Left lung (tissue), 14 donors: ENCODE measurements around the gene SERP1. TPM values are rescaled to one million over a fixed set of nuclear protein-coding genes. Genes with fewer than 3 reads are reported as not detected.

Experiments used
- ATAC-seq: fragments of 200-7000 bp; cut with Tn5 transposase; one replicate; pipeline ENCODE4 v1.9.1; 2020; ENCODE audit warnings: moderate library complexity
- DNase-seq, 4 donors: peaks; one replicate each; pipeline ENCODE4 v3.0.0-alpha.2; 2013 to 2020
- H3K27ac ChIP-seq, 2 donors: fragments of 200-600 bp; sonication (generic) in 1 of 2; one replicate each; pipeline versions ENCODE4 v1.5.0 to v1.8.0; 2020 to 2021
- H3K27me3 ChIP-seq, 2 donors: fragments of 200-600 bp; sonication (generic) in 1 of 2; one replicate each; pipeline versions ENCODE4 v1.5.0 to v1.8.0; 2020 to 2021
- H3K36me3 ChIP-seq, 2 donors: fragments of 200-600 bp; sonication (generic) in 1 of 2; one replicate each; pipeline versions ENCODE4 v1.5.0 to v1.8.0; 2020 to 2021
- H3K4me1 ChIP-seq, 2 donors: fragments of 200-600 bp; one replicate each; pipeline ENCODE4 v1.8.0; 2021
- H3K4me3 ChIP-seq, 2 donors: fragments of 200-600 bp; sonication (generic) in 1 of 2; one replicate each; pipeline versions ENCODE4 v1.5.0 to v1.8.0; 2020 to 2021; ENCODE audit warnings: mild to moderate bottlenecking in 1 of 2
- H3K9me3 ChIP-seq, 2 donors: fragments of 200-600 bp; sonication (generic) in 1 of 2; one replicate each; pipeline versions ENCODE4 v1.5.0 to v1.8.0; 2020 to 2021
- CTCF ChIP-seq, 2 donors: fragments of 200-600 bp; sonication (generic) in 1 of 2; IDR thresholded peaks; one replicate each; pipeline versions ENCODE4 v1.5.0 to v1.8.0; 2021; ENCODE audit warnings: antibody characterized with exemption in 2 of 2
- intact Hi-C, 2 donors: fragments of 100-400 bp; cut with DNase I; formaldehyde crosslinking; loops; one replicate each; pipeline versions ENCODE4 v1.11.2 to v1.14.2; 2022
- long read RNA-seq, 12 donors: library from polyadenylated mRNA in 2 of 12; unstranded in 2 of 12; transcript quantifications; one replicate each; pipeline ENCODE4 v2.0.0 and lab custom pipeline, GENCODE V29; 2019 to 2026
- polyA plus RNA-seq, 6 donors: library from polyadenylated mRNA; unstranded; fragments of 120-200 nt; gene quantifications; one replicate each; pipeline ENCODE4 v1.2.1, GENCODE V29; 2013; ENCODE audit not compliant: insufficient read length in 6 of 6
- total RNA-seq, 2 donors: library from RNA; stranded (reverse); fragmentation: NEBNext Ultra II Directional; extraction: Animal tissue kit (Norgen Biotek cat#: 25700); gene quantifications; one replicate each; pipeline ENCODE4 v1.2.1, GENCODE V29; 2021
- donor health status: DM: no; HTN: yes; CAD: no.
- donor health status: DM: no; HTN: no; CAD: no.

The SERP1 gene
- 100 to 1,000 TPM; 138 to 155 TPM for total RNA-seq
- 100 to 1,000 TPM; 137 to 170 (median 150) TPM for polyA plus RNA-seq
- long read RNA-seq, donor 1, transcript SERP1-201 (3 exons, 3,171 nt): major isoform, 118 of 133 reads
- long read RNA-seq, donor 1, transcript SERP1-206 (2 exons, 1,596 nt): minor isoform, 6 of 133 reads
- long read RNA-seq, donor 1, partial matches to known transcripts: 6 of 133 reads
- long read RNA-seq, donor 1, other reads (novel, unspliced or antisense): 0 of 133 reads
- long read RNA-seq, donor 2, transcript SERP1-201 (3 exons, 3,171 nt): major isoform, 115 of 488 reads
- long read RNA-seq, donor 2, partial matches to known transcripts: 258 of 488 reads
- long read RNA-seq, donor 2, other reads (novel, unspliced or antisense): 109 of 488 reads
- long read RNA-seq, donor 3, transcript SERP1-201 (3 exons, 3,171 nt): major isoform, 81 of 193 reads
- long read RNA-seq, donor 3, partial matches to known transcripts: 84 of 193 reads
- long read RNA-seq, donor 3, other reads (novel, unspliced or antisense): 22 of 193 reads
- long read RNA-seq, donor 4, transcript SERP1-201 (3 exons, 3,171 nt): major isoform, 261 of 273 reads
- long read RNA-seq, donor 4, partial matches to known transcripts: 1 of 273 reads
- long read RNA-seq, donor 4, other reads (novel, unspliced or antisense): 8 of 273 reads
- long read RNA-seq, donor 5, transcript SERP1-206 (2 exons, 1,596 nt): minor isoform, 11 of 104 reads
- long read RNA-seq, donor 5, transcript SERP1-201 (3 exons, 3,171 nt): major isoform, 90 of 104 reads
- long read RNA-seq, donor 5, partial matches to known transcripts: 0 of 104 reads
- long read RNA-seq, donor 5, other reads (novel, unspliced or antisense): 0 of 104 reads
- long read RNA-seq, donor 6, transcript SERP1-201 (3 exons, 3,171 nt): major isoform, 109 of 133 reads
- long read RNA-seq, donor 6, partial matches to known transcripts: 14 of 133 reads
- long read RNA-seq, donor 6, other reads (novel, unspliced or antisense): 5 of 133 reads
- long read RNA-seq, donor 7, transcript SERP1-201 (3 exons, 3,171 nt): major isoform, 51 of 54 reads
- long read RNA-seq, donor 7, partial matches to known transcripts: 0 of 54 reads
- long read RNA-seq, donor 7, other reads (novel, unspliced or antisense): 0 of 54 reads
- long read RNA-seq, donor 8, transcript SERP1-201 (3 exons, 3,171 nt): major isoform, 75 of 81 reads
- long read RNA-seq, donor 8, partial matches to known transcripts: 0 of 81 reads
- long read RNA-seq, donor 8, other reads (novel, unspliced or antisense): 0 of 81 reads
- long read RNA-seq, donor 9: 0 reads
- long read RNA-seq, donor 10, transcript SERP1-201 (3 exons, 3,171 nt): major isoform, 266 of 269 reads
- long read RNA-seq, donor 10, partial matches to known transcripts: 1 of 269 reads
- long read RNA-seq, donor 10, other reads (novel, unspliced or antisense): 1 of 269 reads
- long read RNA-seq, donor 11, transcript SERP1-201 (3 exons, 3,171 nt): major isoform, 63 of 565 reads
- long read RNA-seq, donor 11, transcript SERP1-206 (2 exons, 1,596 nt): minor isoform, 5 of 565 reads
- long read RNA-seq, donor 11, partial matches to known transcripts: 490 of 565 reads
- long read RNA-seq, donor 11, other reads (novel, unspliced or antisense): 6 of 565 reads
- long read RNA-seq, donor 12, transcript SERP1-201 (3 exons, 3,171 nt): major isoform, 71 of 366 reads
- long read RNA-seq, donor 12, partial matches to known transcripts: 251 of 366 reads
- long read RNA-seq, donor 12, other reads (novel, unspliced or antisense): 42 of 366 reads

- Histone ChIP-seq H3K36me3 (peaks cover 0 to 24% of the 10 kb centered on the region in 2 donors), H3K4me3 (peak within 1 kb of the TSS; percentile 78 to 90), H3K9me3 (no peaks in the 10 kb centered on the region), H3K27me3 (no peaks in the 10 kb centered on the region), H3K27ac (peak within 1 kb of the TSS; percentile 99 to 100), H3K4me1 (peaks cover 19 to 55% of the 10 kb centered on the region in 2 donors)
- no peak for TF ChIP-seq CTCF (IDR thresholded peaks at IDR 0.05)
- intact Hi-C loops: no loop called here
- peak; percentile 96 for ATAC-seq
- DNase-seq: peak; percentile 99 to 100 (median 100)
Observed at GRCh38 chr3:150546226-150547044, at the start of gene SERP1, which contains the start of gene EIF2A. TSS of gene SERP1 (minus strand) at chr3:150546496. CDS start at chr3:150546135, 361 bp downstream. TSS of gene EIF2A (plus strand) at chr3:150546787. CDS start at chr3:150546803, 16 bp downstream.

GRCh38 chr3:150594150-150594549 is 47.9 kb upstream of the SERP1 start:
- Histone ChIP-seq H3K4me3 (no peak overlapping the region), H3K9me3 (no peaks in the 10 kb centered on the region), H3K36me3 (no peaks in the 10 kb centered on the region), H3K27me3 (no peaks in the 10 kb centered on the region), H3K4me1 (no peaks in the 10 kb centered on the region), H3K27ac (no peak overlapping the region)
- no peak for DNase-seq
- intact Hi-C loops: no loop called here
- no peak for ATAC-seq
- TF ChIP-seq CTCF (IDR thresholded peaks at IDR 0.05): no peak

- TF ChIP-seq CTCF (IDR thresholded peaks at IDR 0.05): no peak
- Histone ChIP-seq H3K36me3 (peaks cover 0 to 18% of the 10 kb centered on the region in 2 donors), H3K4me1 (peaks cover 0 to 2% of the 10 kb centered on the region in 2 donors), H3K4me3 (no peak overlapping the region), H3K27me3 (no peaks in the 10 kb centered on the region), H3K27ac (no peak overlapping the region), H3K9me3 (no peaks in the 10 kb centered on the region)
- DNase-seq (no peak), ATAC-seq (peak; percentile 66)
- intact Hi-C loops: no loop called here
Observed at GRCh38 chr3:150589759-150590158, 43.5 kb upstream of the SERP1 start.
